ENCODE results near the gene TENT5C. TPM values are rescaled to one million over a fixed set of nuclear protein-coding genes. Genes with fewer than 3 reads are reported as not detected.

TENT5C gene
- total RNA-seq, 1 donor from 2014 or later = 59.3 TPM

- no peak for ATAC-seq (ENCODE audit: low read depth)
Measured at GRCh38 chr1:117585086-117585485, 20.8 kb upstream of the TENT5C start.

GRCh38 chr1:117586337-117586736 is 19.5 kb upstream of the TENT5C start:
- ChIA-PET CTCF (no interaction called here), POLR2A (no interaction called here)
- DNase-seq = no peak
- H3K4me1 Mint-ChIP-seq = no peaks in the 10 kb centered on the region
- no peak for TF ChIP-seq CTCF (IDR thresholded peaks at IDR 0.05)
- ATAC-seq (ENCODE audit: low read depth) = no peak
- no peaks in the 10 kb centered on the region for H3K9me3 Mint-ChIP-seq
- intact Hi-C loops (cut with micrococcal nuclease) = no loop called here
- no peak overlapping the region for H3K4me3 Mint-ChIP-seq
- no peaks in the 10 kb centered on the region for H3K27me3 Mint-ChIP-seq
- no peaks in the 10 kb centered on the region for H3K36me3 Mint-ChIP-seq (ENCODE audit: low read depth)
- H3K27ac Mint-ChIP-seq = no peak overlapping the region

More at GRCh38 chr1:117585086-117585485, 20.8 kb upstream of the TENT5C start:
- H3K4me3 Mint-ChIP-seq = no peak overlapping the region
- no peak for TF ChIP-seq CTCF (IDR thresholded peaks at IDR 0.05)
- POLR2A ChIA-PET = no interaction called here
- no peaks in the 10 kb centered on the region for H3K4me1 Mint-ChIP-seq
- CTCF ChIA-PET = no interaction called here
- intact Hi-C loops (cut with micrococcal nuclease) = loop anchor here (2.0 kb wide), 1 partner anchor 14 kb away; no protein-coding TSS in a partner anchor
- peak; percentile 10 for DNase-seq
- H3K27me3 Mint-ChIP-seq = no peaks in the 10 kb centered on the region
- H3K27ac Mint-ChIP-seq = no peak overlapping the region
- H3K9me3 Mint-ChIP-seq = no peaks in the 10 kb centered on the region
- H3K36me3 Mint-ChIP-seq (ENCODE audit: low read depth) = no peaks in the 10 kb centered on the region

GRCh38 chr1:117586747-117587498 is 18.9 kb upstream of the TENT5C start:
- ATAC-seq (ENCODE audit: low read depth) = no peak
- H3K36me3 Mint-ChIP-seq (ENCODE audit: low read depth) = no peaks in the 10 kb centered on the region
- H3K9me3 Mint-ChIP-seq = no peaks in the 10 kb centered on the region
- H3K4me3 Mint-ChIP-seq = no peak overlapping the region
- no peaks in the 10 kb centered on the region for H3K4me1 Mint-ChIP-seq
- no peak for TF ChIP-seq CTCF (IDR thresholded peaks at IDR 0.05)
- ChIA-PET POLR2A (no interaction called here), CTCF (no interaction called here)
- intact Hi-C loops (cut with micrococcal nuclease) = no loop called here
- H3K27me3 Mint-ChIP-seq = no peaks in the 10 kb centered on the region
- DNase-seq = no peak
- no peak overlapping the region for H3K27ac Mint-ChIP-seq

GRCh38 chr1:117587499-117588356 is 18.1 kb upstream of the TENT5C start:
- CTCF ChIA-PET = no interaction called here
- ATAC-seq (ENCODE audit: low read depth) (no peak), DNase-seq (no peak)
- no peak for TF ChIP-seq CTCF (IDR thresholded peaks at IDR 0.05)
- Mint-ChIP-seq H3K4me3 (no peak overlapping the region), H3K36me3 (ENCODE audit: low read depth) (no peaks in the 10 kb centered on the region), H3K27me3 (no peaks in the 10 kb centered on the region), H3K9me3 (no peaks in the 10 kb centered on the region), H3K4me1 (no peaks in the 10 kb centered on the region), H3K27ac (no peak overlapping the region)
- intact Hi-C loops (cut with micrococcal nuclease) = no loop called here
- POLR2A ChIA-PET = no interaction called here

- no peak for ATAC-seq (ENCODE audit: low read depth)
- POLR2A ChIA-PET = no interaction called here
- no peaks in the 10 kb centered on the region for H3K27me3 Mint-ChIP-seq
- DNase-seq = no peak
- peaks cover 4% of the 10 kb centered on the region for H3K4me1 Mint-ChIP-seq
- intact Hi-C loops (cut with micrococcal nuclease) = no loop called here
- TF ChIP-seq CTCF (IDR thresholded peaks at IDR 0.05) = no peak
- no peak overlapping the region for H3K4me3 Mint-ChIP-seq
- no peaks in the 10 kb centered on the region for H3K9me3 Mint-ChIP-seq
- CTCF ChIA-PET = no interaction called here
- H3K27ac Mint-ChIP-seq = no peak overlapping the region
- H3K36me3 Mint-ChIP-seq (ENCODE audit: low read depth) = no peaks in the 10 kb centered on the region
Measured at GRCh38 chr1:117589544-117589943, 16.3 kb upstream of the TENT5C start.

Data from activated B cell treated with CpG ODN at 0.5 μM for 24 hours (primary cell).